Esophagus squamous epithelium (tissue), 5 donors: ENCODE data around the gene STK17A. TPM values are rescaled to one million over a fixed set of nuclear protein-coding genes. Genes with fewer than 3 reads are reported as not detected.
"Not testable (repeated sequence)": the region's sequence is repeated elsewhere in the genome, so short reads cannot be mapped to it uniquely, and the experiment has no call there.

Source experiments
- DNase-seq: peaks from one replicate; lab custom pipeline; 2025; lab: John Stamatoyannopoulos, UW
- H3K27ac ChIP-seq, 4 donors: fragments of 200-600 bp; sonication (generic); one replicate each; pipeline ENCODE4 v1.5.1; 2016 to 2019; ENCODE audit warnings: mild to moderate bottlenecking in 1 of 4
- H3K27me3 ChIP-seq, 4 donors: fragments of 200-600 bp; sonication (generic); 1 replicate in 3 of 4; 2 replicates in 1 of 4; pipeline versions ENCODE4 v1.5.1 to v1.6.0; 2017 to 2021; ENCODE audit warnings: antibody characterized with exemption in 1 of 4
- H3K36me3 ChIP-seq, 3 donors: fragments of 200-600 bp; sonication (generic); one replicate each; pipeline ENCODE4 v1.5.1; 2016 to 2019
- H3K4me1 ChIP-seq, 3 donors: fragments of 200-600 bp; sonication (generic); one replicate each; pipeline ENCODE4 v1.5.1; 2017 to 2019
- H3K4me3 ChIP-seq, 4 donors: fragments of 200-600 bp; sonication (generic); 1 replicate in 3 of 4; 2 replicates in 1 of 4; pipeline ENCODE4 v1.5.1; 2016 to 2019; ENCODE audit warnings: mild to moderate bottlenecking in 2 of 4, moderate library complexity in 1 of 4
- H3K9me3 ChIP-seq, 3 donors: fragments of 200-600 bp; sonication (generic); one replicate each; pipeline ENCODE4 v1.5.1; 2016 to 2019
- CTCF ChIP-seq, 6 experiments: fragments of 450-650 bp in 4 of 6; fragments of 200-600 bp in 2 of 6; sonication (generic) in 2 of 6; IDR thresholded peaks; one replicate each; pipeline ENCODE4 v1.5.1; 2016 to 2019; ENCODE audit warnings: antibody characterized with exemption in 6 of 6, mild to moderate bottlenecking in 4 of 6, moderate library complexity in 4 of 6
- POLR2A ChIP-seq, 4 donors: fragments of 450-650 bp; IDR thresholded peaks; one replicate each; pipeline ENCODE4 v1.6.1; 2017; ENCODE audit warnings: antibody characterized with exemption in 4 of 4, mild to moderate bottlenecking in 4 of 4, moderate library complexity in 3 of 4
- whole genome bisulfite sequencing, 2 donors: methylation state at CpG; one replicate each; pipeline ENCODE4 v1.1.5; 2018; 5-methylcytosine and 5-hydroxymethylcytosine counted together
- intact Hi-C: fragments of 100-400 bp; cut with DNase I; formaldehyde crosslinking; loops from one replicate; pipeline ENCODE4 v1.15.0; 2022
- total RNA-seq, 4 donors: library from RNA; depleted of rRNA; stranded (reverse); fragments of >200 nt; gene quantifications; one replicate each; pipeline ENCODE4 v1.1.0, GENCODE V29; 2016
- donor health status: DM: yes; HTN: yes; CAD: no.

Gene STK17A
- total RNA-seq, 4 donors from 2014 or later: 21.9 to 34.4 (median 22.8) TPM

- peaks cover 0 to 72% (median 5%) of the 10 kb centered on the region in 3 donors for H3K36me3 ChIP-seq
- H3K4me3 ChIP-seq: no peak overlapping the region
- H3K27ac ChIP-seq: no peak overlapping the region
- no peaks in the 10 kb centered on the region for H3K9me3 ChIP-seq
- WGBS, 2 donors: 84 to 85% methylated on average over 2 of the region's 2 CpGs
- H3K27me3 ChIP-seq: no peaks in the 10 kb centered on the region
- no peak for DNase-seq
- intact Hi-C loops: no loop called here
- H3K4me1 ChIP-seq: peaks cover 0 to 5% (median 0%) of the 10 kb centered on the region in 3 donors
- TF ChIP-seq POLR2A (IDR thresholded peaks at IDR 0.05): no peak
- no peak for TF ChIP-seq CTCF (IDR thresholded peaks at IDR 0.05)
Measured at GRCh38 chr7:43626695-43627094, 43.8 kb downstream of the STK17A start.

DNA sequence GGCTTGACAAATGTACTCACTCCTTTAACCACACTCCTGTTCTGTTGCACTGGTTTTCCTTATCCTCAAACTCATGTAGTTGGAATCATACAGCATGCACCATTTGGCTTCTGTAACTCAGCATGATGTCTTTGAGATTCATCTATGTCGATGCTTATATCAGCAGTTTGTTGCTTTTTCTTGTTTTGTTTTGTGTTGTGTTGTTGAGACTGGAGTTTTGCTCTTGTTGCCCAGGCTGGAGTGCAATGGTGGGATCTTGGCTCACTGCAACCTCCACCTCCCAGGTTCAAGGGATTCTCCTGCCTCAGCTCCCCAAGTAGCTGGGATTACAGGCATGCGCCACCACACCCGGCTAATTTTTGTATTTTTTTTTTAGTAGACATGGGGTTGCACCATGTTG lies 44.9 kb downstream of the STK17A start:
- 95 to 100% methylated on average over 3 of the region's 3 CpGs for WGBS, 2 donors
- H3K4me3 ChIP-seq, intact Hi-C loops, H3K4me1 ChIP-seq, H3K27me3 ChIP-seq, H3K9me3 ChIP-seq, DNase-seq, H3K27ac ChIP-seq: not testable (repeated sequence)
- H3K36me3 ChIP-seq: peaks cover 0 to 73% (median 13%) of the 10 kb centered on the region in 3 donors

DNA sequence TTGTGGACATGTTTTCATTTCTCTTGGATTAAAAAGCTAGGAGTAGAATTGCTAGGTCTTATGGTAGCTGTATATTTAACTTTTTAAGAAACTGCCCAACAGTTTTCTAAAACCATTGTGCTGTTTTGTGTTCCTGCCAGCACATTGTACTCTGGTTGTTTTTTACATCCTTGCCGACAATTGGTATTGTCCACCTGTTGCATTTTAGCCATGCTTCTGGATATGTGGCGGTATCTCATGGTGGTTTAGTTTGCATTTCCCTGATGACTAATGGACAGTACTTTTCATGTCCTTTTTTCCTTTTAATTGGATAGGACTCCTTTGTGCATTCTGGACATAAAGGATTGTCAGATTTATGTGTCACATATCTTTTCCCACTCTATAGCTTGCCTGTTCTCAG lies 45.5 kb downstream of the STK17A start:
- Histone ChIP-seq H3K27ac (no peak overlapping the region), H3K4me1 (peaks cover 0 to 5% (median 0%) of the 10 kb centered on the region in 3 donors), H3K9me3 (no peaks in the 10 kb centered on the region), H3K4me3 (no peak overlapping the region), H3K27me3 (no peaks in the 10 kb centered on the region), H3K36me3 (peaks cover 0 to 73% (median 13%) of the 10 kb centered on the region in 3 donors)
- 79 to 92% methylated on average over 2 of the region's 2 CpGs for WGBS, 2 donors
- no peak for DNase-seq
- intact Hi-C loops: no loop called here
- no peak for TF ChIP-seq CTCF (IDR thresholded peaks at IDR 0.05)
- TF ChIP-seq POLR2A (IDR thresholded peaks at IDR 0.05): no peak

DNA sequence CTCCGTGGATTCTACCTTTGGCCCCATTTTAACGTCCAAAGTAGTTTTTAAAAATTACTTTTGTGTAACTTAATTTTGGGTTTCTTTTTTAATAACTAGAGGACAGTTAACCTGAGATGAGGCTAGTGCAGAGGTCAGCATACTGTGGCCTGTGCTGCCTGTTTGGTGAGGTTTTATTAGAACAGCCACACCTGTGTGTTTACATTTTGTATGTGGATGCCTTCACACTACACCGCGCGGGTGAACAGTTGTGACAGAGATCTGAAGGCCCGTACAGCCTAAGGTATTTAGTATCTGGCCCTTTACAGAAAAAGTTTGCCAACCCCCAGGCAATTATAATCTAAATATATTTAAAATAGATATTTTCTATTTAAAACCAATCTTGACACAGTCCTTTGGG lies 46.9 kb downstream of the STK17A start:
- Histone ChIP-seq H3K4me3 (no peak overlapping the region), H3K4me1 (peaks cover 0 to 5% (median 0%) of the 10 kb centered on the region in 3 donors), H3K27ac (no peak overlapping the region), H3K27me3 (no peaks in the 10 kb centered on the region), H3K36me3 (peaks cover 5 to 71% (median 13%) of the 10 kb centered on the region in 3 donors), H3K9me3 (no peaks in the 10 kb centered on the region)
- TF ChIP-seq POLR2A (IDR thresholded peaks at IDR 0.05) (no peak), CTCF (IDR thresholded peaks at IDR 0.05) (no peak)
- WGBS, 2 donors: 80 to 83% methylated on average over 6 of the region's 6 CpGs
- DNase-seq: no peak
- intact Hi-C loops: no loop called here

DNA sequence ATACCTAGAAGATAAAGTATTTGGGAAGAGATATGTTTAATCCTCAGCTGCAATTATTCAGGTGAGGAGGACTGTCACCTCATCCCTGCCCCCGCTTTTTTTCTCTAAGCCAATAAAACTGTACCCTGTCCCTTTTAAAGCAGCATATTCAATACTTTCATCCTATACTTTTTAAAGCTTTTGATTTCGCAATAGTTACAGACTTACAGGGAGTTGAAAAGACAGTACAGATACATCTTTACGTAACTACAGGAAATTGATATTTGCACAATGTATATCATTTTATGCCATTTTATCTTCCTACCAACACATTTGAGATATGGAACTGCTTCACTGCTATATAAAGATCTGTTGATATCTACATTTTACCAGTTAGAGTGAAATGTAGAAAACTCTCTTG lies 47.6 kb downstream of the STK17A start:
- TF ChIP-seq POLR2A (IDR thresholded peaks at IDR 0.05) (no peak), CTCF (IDR thresholded peaks at IDR 0.05) (no peak)
- Histone ChIP-seq H3K27me3 (no peaks in the 10 kb centered on the region), H3K27ac (no peak overlapping the region), H3K36me3 (peaks cover 6 to 71% (median 13%) of the 10 kb centered on the region in 3 donors), H3K4me3 (no peak overlapping the region), H3K9me3 (no peaks in the 10 kb centered on the region), H3K4me1 (peaks cover 0 to 9% (median 0%) of the 10 kb centered on the region in 3 donors)
- 79% methylated on average over 3 of the region's 3 CpGs for WGBS, 2 donors
- DNase-seq: no peak
- intact Hi-C loops: no loop called here

DNA sequence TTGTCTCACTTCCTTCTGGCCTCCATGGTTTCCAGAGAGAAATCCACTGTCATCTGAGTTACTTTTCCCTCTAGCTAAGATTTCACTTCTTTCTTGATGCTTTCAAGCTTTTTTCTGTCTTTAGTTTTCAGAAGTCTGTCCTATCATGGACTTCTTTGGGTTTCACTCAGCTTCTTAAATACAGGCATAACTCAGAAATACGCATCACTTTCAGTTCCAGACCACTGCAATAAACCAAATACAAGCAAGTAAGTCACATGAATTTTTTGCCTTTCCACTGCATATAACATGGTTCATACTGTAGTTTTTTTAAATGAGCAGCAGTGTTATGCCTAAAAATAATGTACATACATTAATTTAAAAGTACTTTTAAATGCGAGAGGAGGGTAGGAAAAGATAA lies 48.7 kb downstream of the STK17A start:
- no peak for DNase-seq
- intact Hi-C loops: no loop called here
- no peak for TF ChIP-seq POLR2A (IDR thresholded peaks at IDR 0.05)
- TF ChIP-seq CTCF (IDR thresholded peaks at IDR 0.05): no peak
- Histone ChIP-seq H3K4me1 (peaks cover 0 to 19% (median 4%) of the 10 kb centered on the region in 3 donors), H3K4me3 (no peak overlapping the region), H3K27me3 (no peaks in the 10 kb centered on the region), H3K36me3 (peaks cover 6 to 74% (median 13%) of the 10 kb centered on the region in 3 donors), H3K27ac (no peak overlapping the region), H3K9me3 (no peaks in the 10 kb centered on the region)
- WGBS, 2 donors: 85 to 96% methylated on average over 2 of the region's 2 CpGs
